Mononuclear cell (primary cell): ENCODE results near the gene ARHGAP10. TPM values are rescaled to one million over a fixed set of nuclear protein-coding genes. Genes with fewer than 3 reads are reported as not detected.

Experiments
- H3K27me3 ChIP-seq: 2 replicates; pipeline ENCODE4 v1.6.0; 2011; ENCODE audit warnings: low read length, control low read depth; ENCODE audit not compliant: insufficient read depth
- H3K4me1 ChIP-seq: 2 replicates; pipeline ENCODE4 v1.5.1; 2011; ENCODE audit warnings: mild to moderate bottlenecking, low read length, control low read depth; ENCODE audit not compliant: insufficient read depth
- H3K4me3 ChIP-seq: 2 replicates; pipeline ENCODE4 v1.5.1; 2011; ENCODE audit warnings: mild to moderate bottlenecking, low read length, moderate library complexity
- H3K9me3 ChIP-seq: 2 replicates; pipeline ENCODE4 v1.5.1; 2011; ENCODE audit warnings: low read depth, mild to moderate bottlenecking, control low read depth, low read length
- total RNA-seq: library from RNA; depleted of rRNA; stranded (reverse); fragments of >200 nt; gene quantifications from one replicate; pipeline ENCODE4 v1.2.3, GENCODE V29; 2012

The ARHGAP10 gene
- total RNA-seq, 1 donor, result 10.6 TPM

DNA sequence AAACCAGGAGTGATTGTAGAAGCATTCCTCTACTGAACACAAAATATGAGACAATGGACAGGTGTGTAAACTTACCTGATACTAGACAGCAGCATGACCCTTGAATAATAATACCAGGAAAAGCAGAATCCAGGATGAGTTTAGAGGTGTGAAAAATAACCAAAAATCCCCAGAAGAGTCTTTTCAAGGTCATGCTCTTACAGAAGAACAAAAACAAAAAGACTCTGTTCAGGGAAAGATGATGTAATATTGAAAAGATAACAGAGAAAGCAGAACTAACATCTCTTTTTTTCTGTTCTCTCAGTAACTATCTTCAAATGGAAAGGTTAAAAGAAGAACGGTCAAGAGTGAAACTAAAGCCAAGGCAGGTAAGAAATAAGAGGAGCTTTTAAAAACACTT lies 14.0 kb upstream of the ARHGAP10 start:
- Histone ChIP-seq H3K4me3 (no peak overlapping the region), H3K4me1 (no peaks in the 10 kb centered on the region), H3K9me3 (no peaks in the 10 kb centered on the region), H3K27me3 (no peaks in the 10 kb centered on the region)

GRCh38 chr4:147723326-147723725 lies 8.6 kb upstream of the ARHGAP10 start:
- Histone ChIP-seq H3K9me3 (no peaks in the 10 kb centered on the region), H3K4me1 (no peaks in the 10 kb centered on the region), H3K27me3 (no peaks in the 10 kb centered on the region), H3K4me3 (no peak overlapping the region)

GRCh38 chr4:147724468-147725201 lies 7.3 kb upstream of the ARHGAP10 start:
- no peaks in the 10 kb centered on the region for H3K9me3 ChIP-seq
- no peak overlapping the region for H3K4me3 ChIP-seq
- no peaks in the 10 kb centered on the region for H3K27me3 ChIP-seq
- H3K4me1 ChIP-seq, result no peaks in the 10 kb centered on the region

DNA sequence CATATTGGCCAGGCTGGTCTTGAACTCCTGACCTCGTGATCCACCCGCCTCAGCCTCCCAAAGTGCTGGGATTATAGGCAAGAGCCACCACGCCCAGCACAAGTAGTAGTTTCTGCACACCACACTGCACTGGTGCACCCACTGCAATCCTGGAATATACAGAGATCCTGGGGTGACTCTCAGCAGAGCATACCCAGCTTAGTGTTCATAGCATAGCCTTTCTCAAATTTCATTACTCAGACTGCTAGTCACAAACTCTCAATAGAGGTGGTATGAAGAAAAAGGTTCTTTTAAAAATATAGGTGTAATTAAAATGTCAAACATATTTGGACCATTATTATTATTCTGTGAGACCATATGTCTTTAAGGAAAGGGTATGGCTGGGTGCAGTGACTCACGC lies 6.2 kb upstream of the ARHGAP10 start:
- Histone ChIP-seq H3K9me3 (no peaks in the 10 kb centered on the region), H3K27me3 (no peaks in the 10 kb centered on the region), H3K4me1 (no peaks in the 10 kb centered on the region), H3K4me3 (no peak overlapping the region)

DNA sequence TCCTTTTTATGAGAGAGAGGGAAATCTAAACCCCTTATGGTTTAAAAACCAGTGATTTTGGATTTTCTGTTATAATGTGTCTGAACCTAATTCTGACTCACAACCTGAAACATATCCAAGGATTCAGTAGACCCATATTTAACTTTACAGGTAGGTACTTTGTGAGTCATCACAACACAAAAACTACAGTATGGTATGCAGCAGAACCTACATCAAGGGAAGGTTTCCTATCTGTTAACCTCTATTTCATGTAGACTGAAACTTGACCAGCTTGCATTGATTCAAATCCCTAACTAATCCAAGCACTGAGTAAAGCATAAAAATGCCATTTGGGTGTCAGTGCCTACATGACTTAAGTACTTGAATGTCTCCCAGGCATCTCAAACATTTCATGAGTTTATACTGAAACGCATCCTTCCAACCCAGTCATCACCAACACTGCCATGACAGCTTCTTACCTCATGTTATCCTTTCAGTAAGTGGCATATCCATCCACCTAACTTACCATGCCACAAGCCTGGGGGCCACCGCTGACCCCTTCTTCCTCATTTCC lies 4.3 kb upstream of the ARHGAP10 start:
- H3K4me3 ChIP-seq, result no peak overlapping the region
- H3K4me1 ChIP-seq, result peaks cover 9% of the 10 kb centered on the region

DNA sequence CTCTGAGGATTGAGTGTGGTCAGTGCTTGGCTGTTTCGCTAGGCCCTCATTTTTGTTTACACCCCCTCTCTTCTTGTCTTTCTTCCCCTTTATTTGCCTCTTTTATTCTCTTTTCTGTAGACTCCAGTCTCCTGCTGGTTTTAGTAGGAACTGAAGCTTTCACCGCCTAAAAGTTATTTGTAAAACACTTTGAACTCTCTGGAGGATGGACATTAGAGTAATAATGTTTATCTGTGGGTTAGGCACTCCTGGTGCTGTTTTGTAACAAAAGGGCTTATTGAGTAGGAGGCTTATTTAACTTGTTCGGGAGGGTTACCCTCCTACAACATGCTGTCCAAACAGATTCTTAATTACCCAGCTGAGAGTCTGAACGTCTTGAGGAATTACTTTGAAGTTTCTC lies 1.6 kb upstream of the ARHGAP10 start:
- Histone ChIP-seq H3K9me3 (no peaks in the 10 kb centered on the region), H3K4me1 (peaks cover 26% of the 10 kb centered on the region), H3K4me3 (no peak overlapping the region), H3K27me3 (peaks cover 3% of the 10 kb centered on the region)

More for the DNA sequence above, 4.3 kb upstream of the ARHGAP10 start:
- no peaks in the 10 kb centered on the region for H3K9me3 ChIP-seq
- H3K27me3 ChIP-seq, result no peaks in the 10 kb centered on the region

DNA sequence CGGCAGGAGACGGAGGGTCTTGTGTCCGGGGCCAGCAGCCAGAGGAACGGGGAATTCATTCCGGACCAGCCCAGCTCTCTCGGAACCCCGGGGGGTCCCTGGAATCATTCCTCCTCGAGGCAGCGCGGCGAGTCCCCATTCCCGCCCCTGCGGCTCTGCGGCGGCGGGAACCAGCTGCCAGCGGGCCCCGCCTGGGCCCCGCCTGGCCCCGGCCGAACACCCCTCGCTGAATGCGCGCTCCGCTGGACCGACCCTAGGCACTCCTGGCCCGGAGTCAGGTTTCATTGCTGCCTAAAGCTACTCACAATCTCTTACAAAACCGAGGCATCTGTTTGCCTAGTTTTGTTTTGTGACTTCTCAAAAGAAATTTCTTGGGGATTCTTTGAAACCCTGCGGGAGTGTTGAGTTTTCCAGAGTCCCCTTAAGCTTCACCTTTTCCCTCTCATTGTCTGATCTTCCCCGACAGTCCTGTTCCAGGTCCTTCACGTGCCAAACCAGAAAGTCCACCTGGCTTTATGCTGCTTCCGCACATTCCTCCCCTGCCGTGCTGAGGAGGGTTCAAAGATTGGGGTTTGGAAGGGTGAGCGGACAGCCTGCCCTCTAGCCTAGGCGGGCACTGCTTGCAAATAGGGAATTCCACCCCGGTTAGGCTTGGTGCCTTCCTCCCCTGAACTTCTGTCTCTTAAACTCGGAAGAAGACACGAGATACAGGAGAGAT lies 789 bp downstream of the ARHGAP10 start:
- no peaks in the 10 kb centered on the region for H3K9me3 ChIP-seq
- peak overlapping the region; percentile 67 for H3K4me3 ChIP-seq
- H3K4me1 ChIP-seq, result peaks cover 26% of the 10 kb centered on the region
- peaks cover 3% of the 10 kb centered on the region for H3K27me3 ChIP-seq

DNA sequence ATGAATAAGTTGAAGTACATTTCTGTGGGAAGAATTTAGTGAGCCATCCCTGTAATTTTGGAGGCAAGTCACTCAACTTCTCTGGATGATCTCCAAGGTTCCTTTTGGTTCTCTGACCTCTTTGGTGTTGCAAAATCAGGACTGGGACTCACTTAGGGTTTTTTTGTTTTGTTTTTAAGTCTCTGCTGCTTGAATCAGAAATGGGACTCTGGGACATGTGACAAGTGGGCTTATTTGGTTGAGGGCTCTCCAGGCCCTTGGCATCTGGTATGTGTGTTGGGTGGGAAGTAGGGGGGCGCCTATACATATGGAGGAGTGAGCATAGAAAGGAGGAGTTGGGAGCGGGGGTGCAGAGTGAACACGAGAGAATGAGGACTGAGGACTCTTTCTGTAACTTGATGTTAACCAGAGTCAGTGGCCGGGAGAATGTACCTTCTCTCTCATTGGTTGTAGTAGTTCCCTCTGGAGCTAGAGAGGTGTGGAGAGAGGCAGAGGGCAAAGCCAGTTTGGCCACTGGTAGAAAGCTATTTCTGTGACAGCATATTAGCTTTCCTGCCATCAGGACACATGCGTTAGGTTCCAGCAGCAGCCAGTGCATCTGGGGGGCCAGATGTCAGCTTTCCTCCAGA lies 1.9 kb downstream of the ARHGAP10 start:
- H3K27me3 ChIP-seq, result peaks cover 3% of the 10 kb centered on the region
- no peak overlapping the region for H3K4me3 ChIP-seq
- H3K4me1 ChIP-seq, result peaks cover 26% of the 10 kb centered on the region
- no peaks in the 10 kb centered on the region for H3K9me3 ChIP-seq

GRCh38 chr4:147734496-147734895 lies 2.6 kb downstream of the ARHGAP10 start:
- Histone ChIP-seq H3K9me3 (no peaks in the 10 kb centered on the region), H3K4me3 (no peak overlapping the region), H3K27me3 (peaks cover 3% of the 10 kb centered on the region), H3K4me1 (peaks cover 26% of the 10 kb centered on the region)

- Histone ChIP-seq H3K27me3 (peaks cover 3% of the 10 kb centered on the region), H3K4me3 (no peak overlapping the region), H3K4me1 (peaks cover 26% of the 10 kb centered on the region), H3K9me3 (no peaks in the 10 kb centered on the region)
Measured at GRCh38 chr4:147735413-147736301, 3.8 kb downstream of the ARHGAP10 start.

DNA sequence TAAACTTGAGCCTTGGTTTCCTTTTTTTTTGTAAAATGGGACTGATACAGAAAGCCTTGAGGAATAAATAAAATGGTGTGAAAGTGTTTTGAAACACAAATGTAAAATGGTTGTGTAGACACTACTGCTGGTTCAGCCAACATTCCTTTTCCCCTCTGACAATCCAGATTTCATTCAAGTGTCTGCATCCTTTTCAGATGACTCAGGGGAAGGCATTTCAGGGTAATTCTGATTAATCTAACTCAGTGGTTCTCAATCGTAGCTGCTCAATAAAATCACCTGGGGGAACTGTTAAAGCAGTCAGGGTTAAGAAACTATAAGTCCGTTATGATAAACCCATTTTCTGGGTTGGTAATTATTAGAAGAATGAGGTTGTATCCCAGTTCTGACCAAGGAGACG lies 4.6 kb downstream of the ARHGAP10 start:
- Histone ChIP-seq H3K4me3 (no peak overlapping the region), H3K9me3 (no peaks in the 10 kb centered on the region), H3K27me3 (peaks cover 3% of the 10 kb centered on the region), H3K4me1 (peaks cover 22% of the 10 kb centered on the region)

- no peaks in the 10 kb centered on the region for H3K9me3 ChIP-seq
- peaks cover 23% of the 10 kb centered on the region for H3K4me1 ChIP-seq
- no peak overlapping the region for H3K4me3 ChIP-seq
- H3K27me3 ChIP-seq, result peaks cover 3% of the 10 kb centered on the region
Measured at GRCh38 chr4:147737623-147738022, 5.7 kb downstream of the ARHGAP10 start.

DNA sequence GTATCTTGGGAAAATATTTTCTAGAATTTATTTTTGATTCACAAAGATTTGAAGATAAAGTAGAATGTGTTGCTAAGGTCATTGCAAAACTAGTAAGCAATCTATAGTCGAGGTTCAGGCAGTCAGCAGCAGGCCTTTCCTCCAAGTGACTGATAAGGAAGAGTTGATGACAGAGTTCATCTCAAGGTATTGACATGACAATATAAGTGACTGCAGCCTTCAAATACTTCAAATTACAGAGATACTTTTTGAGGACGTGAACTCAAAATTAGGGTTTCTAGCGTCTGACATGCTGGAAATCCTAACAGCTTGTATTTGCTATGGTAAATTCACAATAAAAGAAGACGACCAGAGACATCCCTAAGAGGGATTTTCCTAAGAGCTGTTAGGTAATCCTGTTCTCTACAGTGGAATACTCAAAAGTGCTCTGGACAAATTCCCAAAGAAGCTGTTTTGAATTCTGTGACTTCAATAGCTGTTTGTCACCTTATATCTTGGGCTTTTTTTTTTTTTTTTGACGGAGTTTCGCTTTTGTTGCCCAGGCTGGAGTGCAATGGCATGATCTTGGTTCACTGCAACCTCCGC lies 7.4 kb downstream of the ARHGAP10 start:
- Histone ChIP-seq H3K9me3 (no peaks in the 10 kb centered on the region), H3K4me1 (peaks cover 7% of the 10 kb centered on the region), H3K27me3 (no peaks in the 10 kb centered on the region), H3K4me3 (no peak overlapping the region)

DNA sequence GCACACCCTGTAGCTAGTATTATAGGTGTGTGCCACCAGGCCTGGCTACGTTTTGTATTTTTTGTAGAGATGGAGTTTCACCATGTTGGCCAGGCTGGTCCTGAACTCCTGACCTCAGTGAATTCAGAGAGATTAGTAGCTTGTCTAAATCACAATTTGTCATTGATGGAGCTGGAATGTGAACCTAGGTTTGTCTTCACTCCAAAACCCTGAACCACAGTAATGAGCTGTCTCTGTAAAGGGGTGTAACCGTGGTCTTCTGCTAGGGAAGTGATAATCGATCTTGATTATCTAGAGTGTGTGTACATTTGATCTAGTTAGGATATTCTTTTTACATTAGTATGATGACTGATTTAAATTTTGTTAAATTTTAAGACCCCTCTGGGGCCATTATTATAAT lies 8.3 kb downstream of the ARHGAP10 start:
- Histone ChIP-seq H3K4me3 (no peak overlapping the region), H3K27me3 (no peaks in the 10 kb centered on the region), H3K4me1 (peaks cover 7% of the 10 kb centered on the region), H3K9me3 (no peaks in the 10 kb centered on the region)
